Activated naive CD8-positive, alpha-beta T cell treated with anti-CD3 and anti-CD28 coated beads, Interleukin-2, amount 50 U/mL, for 24 hours (primary cell): ENCODE data around the gene CCL20.
A peak's percentile ranks its signal among the peaks of the same experiment; 100 is the strongest.
"Not testable (repeated sequence)": the region's sequence is repeated elsewhere in the genome, so short reads cannot be mapped to it uniquely, and the experiment has no call there.

Experiments used
- ATAC-seq: fragments of 150-1000 bp; cut with Tn5 transposase; one replicate; pipeline ENCODE4 v1.10.0; 2021
- DNase-seq: peaks from one replicate; pipeline ENCODE4 v3.0.0; 2021
- H3K27ac Mint-ChIP-seq: one replicate; pipeline ENCODE4 v1.8.0; 2021; ENCODE audit warnings: mild to moderate bottlenecking, mixed read lengths
- H3K27me3 Mint-ChIP-seq: one replicate; pipeline ENCODE4 v1.8.0; 2021; ENCODE audit warnings: mixed read lengths
- H3K36me3 Mint-ChIP-seq: one replicate; pipeline ENCODE4 v1.8.0; 2021; ENCODE audit warnings: low read depth, mixed read lengths
- H3K4me1 Mint-ChIP-seq: one replicate; pipeline ENCODE4 v1.8.0; 2021; ENCODE audit warnings: mixed read lengths
- H3K4me3 Mint-ChIP-seq: one replicate; pipeline ENCODE4 v1.8.0; 2021; ENCODE audit warnings: mild to moderate bottlenecking, moderate library complexity, mixed read lengths
- H3K9me3 Mint-ChIP-seq: one replicate; pipeline ENCODE4 v1.8.0; 2021; ENCODE audit warnings: mixed read lengths

Gene CCL20

GRCh38 chr2:227834916-227835650, 21.4 kb downstream of the CCL20 start:
- H3K4me1 Mint-ChIP-seq, result no peaks in the 10 kb centered on the region
- no peak overlapping the region for H3K27ac Mint-ChIP-seq
- peaks cover 7% of the 10 kb centered on the region for H3K27me3 Mint-ChIP-seq
- no peaks in the 10 kb centered on the region for H3K9me3 Mint-ChIP-seq
- H3K36me3 Mint-ChIP-seq, result no peaks in the 10 kb centered on the region
- DNase-seq, result no peak
- ATAC-seq, result no peak
- no peak overlapping the region for H3K4me3 Mint-ChIP-seq

DNA sequence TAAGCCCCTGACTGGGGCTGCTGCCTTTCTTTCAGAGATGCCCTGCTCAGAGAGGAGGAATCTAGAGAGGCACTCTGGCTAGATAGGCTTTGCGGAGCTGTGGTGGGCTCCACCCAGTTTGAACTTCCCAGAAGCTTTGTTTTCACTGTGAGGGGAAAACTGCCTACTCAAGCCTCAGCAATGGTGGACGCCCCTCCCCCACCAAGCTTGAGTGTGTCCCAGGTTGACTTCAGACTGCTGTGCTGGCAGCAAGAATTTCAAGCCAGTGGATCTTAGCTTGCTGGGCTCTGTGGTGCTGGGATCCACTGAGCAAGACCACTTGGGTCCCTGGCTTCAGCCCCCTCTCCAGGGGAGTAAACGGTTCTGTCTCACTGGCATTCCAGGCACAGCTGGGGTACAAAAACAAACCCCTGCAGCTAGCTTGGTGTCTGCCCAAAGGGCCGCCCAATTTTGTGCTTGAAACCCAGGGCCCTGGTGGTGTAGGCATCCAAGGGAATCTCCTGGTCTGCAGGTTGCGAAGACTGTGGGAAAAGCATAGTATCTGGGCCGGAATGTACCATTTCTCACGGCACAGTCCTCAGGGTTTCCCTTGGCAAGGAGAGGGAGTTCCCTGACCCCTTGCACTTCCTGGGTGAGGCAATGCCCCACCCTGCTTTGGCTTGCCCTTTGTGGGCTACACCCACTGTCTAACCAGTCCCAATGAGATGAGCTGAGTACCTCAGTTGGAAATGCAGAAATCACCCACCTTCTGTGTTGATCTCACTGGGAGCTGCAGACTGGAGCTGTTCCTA, 25.9 kb downstream of the CCL20 start:
- H3K4me3 Mint-ChIP-seq, H3K27me3 Mint-ChIP-seq: not testable (repeated sequence)

DNA sequence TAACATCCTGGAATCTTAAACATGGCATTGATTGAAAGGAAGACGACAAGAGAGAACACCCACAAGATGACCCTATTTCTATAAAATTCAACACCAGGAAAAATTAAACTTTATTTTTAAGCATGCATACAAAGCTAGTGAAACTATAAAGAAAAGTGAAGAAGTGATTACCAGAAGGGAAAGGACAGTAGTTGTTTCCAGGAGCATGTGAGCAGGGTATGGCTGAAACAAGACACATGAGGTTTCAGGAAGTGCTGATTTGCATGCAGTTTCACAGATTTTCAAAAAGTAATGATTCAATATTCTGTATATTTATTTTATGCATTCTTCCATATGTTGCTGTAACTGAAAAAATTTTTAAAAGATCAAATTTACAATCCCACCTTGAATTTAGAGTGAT, 33.2 kb downstream of the CCL20 start:
- Mint-ChIP-seq H3K4me3 (no peak overlapping the region), H3K9me3 (no peaks in the 10 kb centered on the region), H3K27me3 (peaks cover 8% of the 10 kb centered on the region), H3K4me1 (peaks cover 2% of the 10 kb centered on the region), H3K27ac (no peak overlapping the region), H3K36me3 (no peaks in the 10 kb centered on the region)
- ATAC-seq, result no peak
- no peak for DNase-seq

More for the DNA sequence above, 25.9 kb downstream of the CCL20 start:
- not testable (repeated sequence) for ATAC-seq, H3K9me3 Mint-ChIP-seq, H3K36me3 Mint-ChIP-seq, H3K4me1 Mint-ChIP-seq, H3K27ac Mint-ChIP-seq, DNase-seq

- H3K9me3 Mint-ChIP-seq, result no peaks in the 10 kb centered on the region
- ATAC-seq, result no peak
- DNase-seq, result no peak
- H3K4me1 Mint-ChIP-seq, result peaks cover 2% of the 10 kb centered on the region
- H3K4me3 Mint-ChIP-seq, result peak overlapping the region; percentile 32
- H3K27me3 Mint-ChIP-seq, result peaks cover 8% of the 10 kb centered on the region
- no peaks in the 10 kb centered on the region for H3K36me3 Mint-ChIP-seq
- H3K27ac Mint-ChIP-seq, result peak overlapping the region; percentile 80
Measured at GRCh38 chr2:227848146-227848545, 34.5 kb downstream of the CCL20 start.

DNA sequence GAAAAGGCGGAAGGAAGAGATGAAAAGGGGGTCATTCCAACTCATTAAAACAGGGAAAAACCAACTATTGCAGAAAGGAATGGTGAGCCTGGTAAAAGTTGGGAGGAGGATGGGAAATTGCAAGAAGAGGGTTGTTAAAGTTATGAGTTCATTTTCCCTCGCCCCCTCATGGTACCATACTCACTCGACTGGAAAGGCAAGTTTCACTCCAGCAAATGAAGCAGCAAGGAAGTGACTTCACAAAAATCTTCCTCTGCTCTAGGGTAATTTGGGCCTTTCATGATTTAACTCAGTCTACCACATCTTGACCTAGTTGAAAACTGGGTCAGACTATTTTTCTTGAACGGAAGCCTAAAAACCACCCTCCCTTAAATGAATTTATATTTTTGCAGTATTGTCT, 34.9 kb downstream of the CCL20 start:
- peak; percentile 49 for ATAC-seq
- Mint-ChIP-seq H3K36me3 (no peaks in the 10 kb centered on the region), H3K27ac (no peak overlapping the region), H3K4me3 (peak overlapping the region; percentile 32), H3K4me1 (peaks cover 2% of the 10 kb centered on the region), H3K9me3 (no peaks in the 10 kb centered on the region), H3K27me3 (peaks cover 8% of the 10 kb centered on the region)
- no peak for DNase-seq

- Mint-ChIP-seq H3K4me1 (peaks cover 2% of the 10 kb centered on the region), H3K9me3 (no peaks in the 10 kb centered on the region), H3K27ac (peak overlapping the region; percentile 6), H3K27me3 (peaks cover 8% of the 10 kb centered on the region), H3K36me3 (no peaks in the 10 kb centered on the region), H3K4me3 (no peak overlapping the region)
- DNase-seq, result no peak
- no peak for ATAC-seq
Measured at GRCh38 chr2:227849906-227850305, 36.3 kb downstream of the CCL20 start.

DNA sequence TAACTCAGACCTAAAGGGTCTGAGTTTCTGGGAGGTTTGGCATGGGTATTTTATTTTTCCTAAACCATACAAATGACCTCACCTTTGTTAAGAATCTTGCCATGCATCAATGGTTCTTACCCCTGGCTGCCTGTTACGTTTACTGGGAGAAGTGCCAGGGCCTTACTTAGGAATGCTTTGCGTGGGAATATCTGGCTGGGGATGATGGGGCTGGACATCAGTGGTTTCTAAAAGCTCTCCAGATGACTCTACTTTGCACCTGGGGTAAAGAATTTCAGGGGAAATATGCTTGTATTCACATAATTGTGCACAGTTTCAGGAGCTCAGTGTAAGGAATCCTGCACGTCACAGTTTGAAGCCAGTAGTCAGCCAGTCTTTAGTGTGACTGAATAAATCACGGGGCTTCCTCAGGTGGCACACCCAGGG, 39.6 kb downstream of the CCL20 start:
- Mint-ChIP-seq H3K36me3 (no peaks in the 10 kb centered on the region), H3K4me1 (peaks cover 2% of the 10 kb centered on the region), H3K27ac (no peak overlapping the region), H3K27me3 (peaks cover 7% of the 10 kb centered on the region), H3K9me3 (no peaks in the 10 kb centered on the region), H3K4me3 (no peak overlapping the region)
- DNase-seq (no peak), ATAC-seq (no peak)

DNA sequence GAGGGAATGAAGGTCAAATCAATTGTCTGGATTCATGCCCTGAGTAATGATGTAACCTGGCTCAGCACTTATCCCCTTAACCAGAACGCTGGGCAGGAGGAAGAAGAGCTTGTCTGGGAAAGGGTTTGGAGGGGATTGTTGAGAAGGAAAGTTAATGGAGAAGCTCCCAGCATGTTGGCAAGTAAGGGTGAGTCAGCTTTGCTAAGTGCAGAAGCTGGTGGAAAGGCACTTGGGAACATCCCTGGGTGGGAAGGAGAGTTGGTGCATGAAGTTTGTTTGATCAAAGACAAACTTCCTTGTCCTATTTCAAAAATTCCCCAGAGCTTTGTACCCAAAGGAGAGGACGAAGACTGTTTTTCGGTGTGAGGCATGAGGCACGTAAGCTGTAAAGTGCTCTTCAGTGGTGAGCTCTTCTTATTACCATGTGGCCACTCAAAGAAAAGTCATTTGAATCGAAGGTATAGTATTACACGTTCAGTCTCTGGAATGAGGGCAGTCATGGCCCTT, 40.2 kb downstream of the CCL20 start:
- H3K4me3 Mint-ChIP-seq, result no peak overlapping the region
- no peaks in the 10 kb centered on the region for H3K9me3 Mint-ChIP-seq
- no peaks in the 10 kb centered on the region for H3K4me1 Mint-ChIP-seq
- no peaks in the 10 kb centered on the region for H3K36me3 Mint-ChIP-seq
- DNase-seq (no peak), ATAC-seq (no peak)
- peaks cover 7% of the 10 kb centered on the region for H3K27me3 Mint-ChIP-seq
- H3K27ac Mint-ChIP-seq, result no peak overlapping the region

GRCh38 chr2:227855440-227855839, 41.8 kb downstream of the CCL20 start:
- no peaks in the 10 kb centered on the region for H3K9me3 Mint-ChIP-seq
- no peak overlapping the region for H3K27ac Mint-ChIP-seq
- no peak overlapping the region for H3K4me3 Mint-ChIP-seq
- H3K36me3 Mint-ChIP-seq, result no peaks in the 10 kb centered on the region
- H3K4me1 Mint-ChIP-seq, result no peaks in the 10 kb centered on the region
- no peak for ATAC-seq
- no peak for DNase-seq
- H3K27me3 Mint-ChIP-seq, result peaks cover 4% of the 10 kb centered on the region

- ATAC-seq (no peak), DNase-seq (no peak)
- no peak overlapping the region for H3K4me3 Mint-ChIP-seq
- no peak overlapping the region for H3K27ac Mint-ChIP-seq
- H3K36me3 Mint-ChIP-seq, result no peaks in the 10 kb centered on the region
- H3K4me1 Mint-ChIP-seq, result no peaks in the 10 kb centered on the region
- H3K9me3 Mint-ChIP-seq, result no peaks in the 10 kb centered on the region
- peaks cover 2% of the 10 kb centered on the region for H3K27me3 Mint-ChIP-seq
Measured at GRCh38 chr2:227856697-227857096, 43.1 kb downstream of the CCL20 start.

- peaks cover 4% of the 10 kb centered on the region for H3K4me1 Mint-ChIP-seq
- H3K27me3 Mint-ChIP-seq, result peaks cover 4% of the 10 kb centered on the region
- ATAC-seq (no peak), DNase-seq (no peak)
- H3K4me3 Mint-ChIP-seq, result no peak overlapping the region
- H3K27ac Mint-ChIP-seq, result no peak overlapping the region
- H3K36me3 Mint-ChIP-seq, result no peaks in the 10 kb centered on the region
- no peaks in the 10 kb centered on the region for H3K9me3 Mint-ChIP-seq
Measured at GRCh38 chr2:227860221-227860641, 46.6 kb downstream of the CCL20 start.

DNA sequence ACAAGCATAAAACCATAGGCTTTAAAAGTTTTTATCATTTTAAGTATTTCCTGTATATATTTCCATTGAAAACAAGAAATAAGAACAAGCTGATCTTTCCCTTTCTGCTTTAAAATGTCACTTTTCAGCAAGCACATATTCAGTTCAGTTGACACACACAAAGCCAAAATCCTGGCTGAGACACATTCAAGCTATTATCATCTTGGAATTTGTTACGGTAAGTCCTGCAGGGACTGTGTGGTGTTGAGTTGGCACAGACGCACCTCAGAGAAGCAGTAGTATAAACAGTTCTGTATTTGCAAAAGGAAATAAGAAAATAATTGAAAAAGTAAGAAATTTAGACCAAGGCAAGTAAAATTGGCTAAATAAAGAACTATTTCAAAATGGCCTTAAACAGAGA, 47.4 kb downstream of the CCL20 start:
- H3K9me3 Mint-ChIP-seq, result no peaks in the 10 kb centered on the region
- peaks cover 6% of the 10 kb centered on the region for H3K27me3 Mint-ChIP-seq
- H3K36me3 Mint-ChIP-seq, result no peaks in the 10 kb centered on the region
- DNase-seq (no peak), ATAC-seq (no peak)
- H3K27ac Mint-ChIP-seq, result no peak overlapping the region
- H3K4me3 Mint-ChIP-seq, result no peak overlapping the region
- H3K4me1 Mint-ChIP-seq, result peaks cover 4% of the 10 kb centered on the region

GRCh38 chr2:227862227-227862740, 48.6 kb downstream of the CCL20 start:
- H3K36me3 Mint-ChIP-seq, result no peaks in the 10 kb centered on the region
- peaks cover 6% of the 10 kb centered on the region for H3K27me3 Mint-ChIP-seq
- no peak overlapping the region for H3K27ac Mint-ChIP-seq
- no peaks in the 10 kb centered on the region for H3K9me3 Mint-ChIP-seq
- no peak for ATAC-seq
- H3K4me1 Mint-ChIP-seq, result peaks cover 4% of the 10 kb centered on the region
- no peak overlapping the region for H3K4me3 Mint-ChIP-seq
- peak; percentile 26 for DNase-seq

GRCh38 chr2:227862741-227863588, 49.3 kb downstream of the CCL20 start:
- Mint-ChIP-seq H3K27ac (no peak overlapping the region), H3K36me3 (no peaks in the 10 kb centered on the region), H3K9me3 (no peaks in the 10 kb centered on the region), H3K27me3 (peaks cover 6% of the 10 kb centered on the region), H3K4me3 (no peak overlapping the region), H3K4me1 (peaks cover 4% of the 10 kb centered on the region)
- ATAC-seq (no peak), DNase-seq (no peak)
